Esophagus squamous epithelium (tissue), 5 donors: Measurements from ENCODE around the gene WT1. TPM values are rescaled to one million over a fixed set of nuclear protein-coding genes. Genes with fewer than 3 reads are reported as not detected.

Experiments
- DNase-seq: peaks from one replicate; lab custom pipeline; 2025; lab: John Stamatoyannopoulos, UW
- H3K27ac ChIP-seq, 4 donors: fragments of 200-600 bp; sonication (generic); one replicate each; pipeline ENCODE4 v1.5.1; 2016 to 2019; ENCODE audit warnings: mild to moderate bottlenecking in 1 of 4
- H3K27me3 ChIP-seq, 4 donors: fragments of 200-600 bp; sonication (generic); 1 replicate in 3 of 4; 2 replicates in 1 of 4; pipeline versions ENCODE4 v1.5.1 to v1.6.0; 2017 to 2021; ENCODE audit warnings: antibody characterized with exemption in 1 of 4
- H3K36me3 ChIP-seq, 3 donors: fragments of 200-600 bp; sonication (generic); one replicate each; pipeline ENCODE4 v1.5.1; 2016 to 2019
- H3K4me1 ChIP-seq, 3 donors: fragments of 200-600 bp; sonication (generic); one replicate each; pipeline ENCODE4 v1.5.1; 2017 to 2019
- H3K4me3 ChIP-seq, 4 donors: fragments of 200-600 bp; sonication (generic); 1 replicate in 3 of 4; 2 replicates in 1 of 4; pipeline ENCODE4 v1.5.1; 2016 to 2019; ENCODE audit warnings: mild to moderate bottlenecking in 2 of 4, moderate library complexity in 1 of 4
- H3K9me3 ChIP-seq, 3 donors: fragments of 200-600 bp; sonication (generic); one replicate each; pipeline ENCODE4 v1.5.1; 2016 to 2019
- CTCF ChIP-seq, 6 experiments: fragments of 450-650 bp in 4 of 6; fragments of 200-600 bp in 2 of 6; sonication (generic) in 2 of 6; IDR thresholded peaks; one replicate each; pipeline ENCODE4 v1.5.1; 2016 to 2019; ENCODE audit warnings: antibody characterized with exemption in 6 of 6, mild to moderate bottlenecking in 4 of 6, moderate library complexity in 4 of 6
- POLR2A ChIP-seq, 4 donors: fragments of 450-650 bp; IDR thresholded peaks; one replicate each; pipeline ENCODE4 v1.6.1; 2017; ENCODE audit warnings: antibody characterized with exemption in 4 of 4, mild to moderate bottlenecking in 4 of 4, moderate library complexity in 3 of 4
- WGBS, 2 donors: methylation state at CpG; one replicate each; pipeline ENCODE4 v1.1.5; 2018; 5-methylcytosine and 5-hydroxymethylcytosine counted together
- intact Hi-C: fragments of 100-400 bp; cut with DNase I; formaldehyde crosslinking; loops from one replicate; pipeline ENCODE4 v1.15.0; 2022
- total RNA-seq, 4 donors: library from RNA; depleted of rRNA; stranded (reverse); fragments of >200 nt; gene quantifications; one replicate each; pipeline ENCODE4 v1.1.0, GENCODE V29; 2016
- donor health status: DM: yes; HTN: yes; CAD: no.

WT1 gene
- total RNA-seq, 4 donors from 2014 or later, result not detected

- 56 to 62% methylated on average over 4 of the region's 4 CpGs for WGBS, 2 donors
- TF ChIP-seq POLR2A (IDR thresholded peaks at IDR 0.05) (no peak), CTCF (IDR thresholded peaks at IDR 0.05) (no peak)
- Histone ChIP-seq H3K36me3 (no peaks in the 10 kb centered on the region), H3K9me3 (no peaks in the 10 kb centered on the region), H3K27ac (no peak overlapping the region), H3K4me3 (no peak overlapping the region), H3K4me1 (no peaks in the 10 kb centered on the region), H3K27me3 (peaks cover 0 to 27% (median 0%) of the 10 kb centered on the region in 4 donors)
- no peak for DNase-seq
- intact Hi-C loops, result no loop called here
Observed at GRCh38 chr11:32396991-32397390, 38.3 kb downstream of the WT1 start.

- no peaks in the 10 kb centered on the region for H3K9me3 ChIP-seq
- intact Hi-C loops, result no loop called here
- no peak for DNase-seq
- H3K27ac ChIP-seq, result no peak overlapping the region
- H3K4me1 ChIP-seq, result no peaks in the 10 kb centered on the region
- peaks cover 0 to 27% (median 0%) of the 10 kb centered on the region in 4 donors for H3K27me3 ChIP-seq
- 78 to 89% methylated on average over 5 to 7 of the region's 7 CpGs for WGBS, 2 donors
- H3K36me3 ChIP-seq, result no peaks in the 10 kb centered on the region
- no peak overlapping the region for H3K4me3 ChIP-seq
- TF ChIP-seq CTCF (IDR thresholded peaks at IDR 0.05), result no peak
- no peak for TF ChIP-seq POLR2A (IDR thresholded peaks at IDR 0.05)
Observed at GRCh38 chr11:32396331-32396730, 39.0 kb downstream of the WT1 start.

GRCh38 chr11:32395127-32395526, 40.2 kb downstream of the WT1 start:
- intact Hi-C loops, result no loop called here
- Histone ChIP-seq H3K4me1 (no peaks in the 10 kb centered on the region), H3K27me3 (peaks cover 0 to 27% (median 0%) of the 10 kb centered on the region in 4 donors), H3K36me3 (no peaks in the 10 kb centered on the region), H3K4me3 (no peak overlapping the region), H3K27ac (no peak overlapping the region), H3K9me3 (no peaks in the 10 kb centered on the region)
- TF ChIP-seq POLR2A (IDR thresholded peaks at IDR 0.05) (no peak), CTCF (IDR thresholded peaks at IDR 0.05) (no peak)
- WGBS, 2 donors, result 42 to 52% methylated on average over 4 of the region's 4 CpGs
- DNase-seq, result no peak

- Histone ChIP-seq H3K4me3 (no peak overlapping the region), H3K4me1 (no peaks in the 10 kb centered on the region), H3K27me3 (peaks cover 0 to 16% (median 0%) of the 10 kb centered on the region in 4 donors), H3K27ac (no peak overlapping the region), H3K9me3 (no peaks in the 10 kb centered on the region), H3K36me3 (no peaks in the 10 kb centered on the region)
- intact Hi-C loops, result no loop called here
- DNase-seq, result no peak
- no peak for TF ChIP-seq POLR2A (IDR thresholded peaks at IDR 0.05)
- WGBS, 2 donors, result 61 to 64% methylated on average over 2 of the region's 2 CpGs
Observed at GRCh38 chr11:32392840-32393239, 42.5 kb downstream of the WT1 start.

- intact Hi-C loops, result no loop called here
- Histone ChIP-seq H3K27me3 (peaks cover 0 to 16% (median 0%) of the 10 kb centered on the region in 4 donors), H3K9me3 (no peaks in the 10 kb centered on the region), H3K4me1 (no peaks in the 10 kb centered on the region), H3K4me3 (no peak overlapping the region), H3K27ac (no peak overlapping the region), H3K36me3 (no peaks in the 10 kb centered on the region)
- no peak for DNase-seq
- 68 to 74% methylated on average over 7 to 8 of the region's 8 CpGs for WGBS, 2 donors
- no peak for TF ChIP-seq POLR2A (IDR thresholded peaks at IDR 0.05)
- TF ChIP-seq CTCF (IDR thresholded peaks at IDR 0.05), result no peak
Observed at GRCh38 chr11:32391956-32392553, 43.3 kb downstream of the WT1 start.
